Activated CD4-positive, alpha-beta T cell treated with anti-CD3 and anti-CD28 coated beads for 24 hours (primary cell): ENCODE measurements around the gene GPR141.

Experiments used
- DNase-seq, 2 donors: peaks; one replicate each; pipeline ENCODE4 v3.0.0-alpha.2; 2020; ENCODE audit warnings: low read depth in 2 of 2

GPR141 gene

DNA sequence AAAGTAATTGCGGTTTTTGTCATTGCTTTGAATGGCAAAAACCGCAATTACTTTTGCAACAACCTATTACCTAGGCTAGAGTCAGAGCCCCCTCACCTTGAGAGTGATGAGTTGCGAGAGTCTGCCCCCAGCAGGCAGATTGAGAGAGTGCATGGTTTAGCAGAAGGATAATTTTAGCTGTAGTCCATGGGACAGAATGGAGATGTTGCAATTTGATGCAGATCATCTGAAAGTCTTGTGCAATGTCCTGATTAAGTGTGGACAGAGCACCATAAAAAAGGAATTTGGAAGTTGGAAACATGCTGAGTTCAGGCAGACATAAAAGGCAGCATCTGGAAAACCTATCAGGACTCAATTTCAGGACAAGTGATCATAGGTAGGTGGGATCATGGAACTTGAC is 48.7 kb downstream of the GPR141 start:
- DNase-seq, result no peak

DNA sequence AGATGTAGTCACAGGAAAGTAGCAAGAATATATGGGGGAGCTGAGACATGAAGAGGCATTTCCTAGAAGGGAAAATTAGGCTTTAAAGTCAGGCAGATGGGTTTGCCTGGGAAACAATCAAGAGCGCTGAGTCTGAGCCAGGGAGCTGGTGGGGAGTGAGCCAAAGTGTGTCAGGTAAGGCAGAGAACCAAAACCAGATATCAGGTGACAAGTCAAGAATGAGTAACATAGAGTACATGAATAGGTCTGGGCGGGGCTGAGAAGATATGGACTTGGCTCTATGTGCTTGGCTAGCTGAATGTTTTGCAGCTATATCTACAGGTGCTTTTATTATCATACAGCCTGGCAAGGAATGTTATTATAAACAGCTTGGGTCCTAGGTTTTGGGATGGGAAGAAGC is 49.3 kb downstream of the GPR141 start:
- no peak for DNase-seq

DNA sequence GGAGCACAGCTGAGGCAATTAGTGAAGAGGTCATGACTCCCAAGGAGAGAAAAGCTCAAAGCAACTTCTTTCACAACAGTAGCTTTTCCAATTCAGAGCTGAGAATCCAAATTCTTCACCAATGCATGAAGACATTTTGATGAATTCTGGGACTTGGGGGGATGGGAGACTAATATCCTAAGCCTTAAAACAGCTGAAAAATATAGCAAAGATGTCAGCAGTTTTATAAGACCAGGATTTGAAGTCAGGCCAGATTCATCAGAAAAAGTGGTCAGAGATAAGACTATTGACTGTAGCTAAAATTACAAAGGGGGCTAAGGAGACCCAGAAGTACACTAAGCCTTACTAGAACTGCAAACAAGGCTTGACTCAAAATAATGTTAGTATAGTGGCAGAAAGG is 51.6 kb downstream of the GPR141 start:
- no peak for DNase-seq

DNA sequence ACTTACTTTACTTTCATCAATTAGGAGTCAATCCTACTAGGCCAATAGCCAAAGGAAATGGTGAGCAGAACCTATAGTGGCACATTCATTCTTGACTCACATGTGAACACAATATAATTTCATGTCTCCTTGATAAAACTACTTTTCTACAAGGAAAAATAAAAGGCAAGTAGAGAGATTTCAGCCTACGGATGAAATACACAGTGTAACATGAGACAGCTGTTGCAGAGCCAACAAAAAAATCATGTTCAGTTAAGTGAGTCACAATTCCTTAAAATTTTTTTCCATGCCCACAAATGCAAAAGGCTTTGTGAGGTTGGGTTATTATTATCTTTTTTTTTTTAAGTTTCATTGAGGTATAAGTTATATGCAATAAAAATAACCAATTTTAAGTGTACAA is 54.8 kb downstream of the GPR141 start:
- DNase-seq, result no peak

DNA sequence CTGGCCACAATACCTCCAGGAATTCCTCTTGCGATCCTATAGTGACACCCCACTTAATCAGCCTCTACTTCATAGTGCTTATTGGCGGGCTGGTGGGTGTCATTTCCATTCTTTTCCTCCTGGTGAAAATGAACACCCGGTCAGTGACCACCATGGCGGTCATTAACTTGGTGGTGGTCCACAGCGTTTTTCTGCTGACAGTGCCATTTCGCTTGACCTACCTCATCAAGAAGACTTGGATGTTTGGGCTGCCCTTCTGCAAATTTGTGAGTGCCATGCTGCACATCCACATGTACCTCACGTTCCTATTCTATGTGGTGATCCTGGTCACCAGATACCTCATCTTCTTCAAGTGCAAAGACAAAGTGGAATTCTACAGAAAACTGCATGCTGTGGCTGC is 56.8 kb downstream of the GPR141 start:
- DNase-seq, result no peak

DNA sequence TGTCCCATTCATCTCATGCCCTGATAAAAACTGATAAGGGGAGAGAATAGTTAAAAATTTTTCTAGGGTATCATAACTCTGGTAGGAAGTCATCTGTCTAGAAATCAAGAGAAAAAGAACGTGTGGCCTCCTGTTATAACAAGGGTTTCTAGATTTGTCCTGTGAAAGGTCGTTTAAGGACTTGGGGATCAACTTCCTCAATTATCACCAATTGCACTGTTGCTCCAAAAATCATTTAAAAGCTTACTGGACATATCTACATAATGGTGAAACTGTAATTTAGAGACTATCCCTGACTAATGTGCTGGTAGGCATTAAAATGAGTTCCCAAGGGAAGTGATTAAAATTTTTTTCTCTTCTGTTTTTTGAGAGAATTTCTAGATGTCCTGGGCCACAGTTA is 58.2 kb downstream of the GPR141 start:
- no peak for DNase-seq

DNA sequence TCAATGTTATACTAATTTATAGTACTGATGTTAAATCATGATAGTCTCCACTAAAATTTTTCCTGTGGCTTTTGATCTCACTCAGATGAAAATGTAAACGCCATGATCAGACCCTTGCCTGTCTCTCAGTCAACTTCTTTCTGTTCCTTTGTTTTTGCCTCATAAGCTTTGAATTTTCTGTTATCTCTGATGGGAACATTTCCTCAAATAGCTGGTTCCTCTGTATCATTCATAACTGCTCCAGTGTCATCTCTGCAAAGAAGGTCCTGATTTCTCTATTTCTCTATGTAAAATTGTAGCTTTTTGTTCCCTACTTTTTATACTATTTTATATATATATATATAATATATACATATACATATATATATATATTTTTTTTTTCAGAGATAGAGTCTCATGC is 67.5 kb downstream of the GPR141 start:
- DNase-seq, result no peak

DNA sequence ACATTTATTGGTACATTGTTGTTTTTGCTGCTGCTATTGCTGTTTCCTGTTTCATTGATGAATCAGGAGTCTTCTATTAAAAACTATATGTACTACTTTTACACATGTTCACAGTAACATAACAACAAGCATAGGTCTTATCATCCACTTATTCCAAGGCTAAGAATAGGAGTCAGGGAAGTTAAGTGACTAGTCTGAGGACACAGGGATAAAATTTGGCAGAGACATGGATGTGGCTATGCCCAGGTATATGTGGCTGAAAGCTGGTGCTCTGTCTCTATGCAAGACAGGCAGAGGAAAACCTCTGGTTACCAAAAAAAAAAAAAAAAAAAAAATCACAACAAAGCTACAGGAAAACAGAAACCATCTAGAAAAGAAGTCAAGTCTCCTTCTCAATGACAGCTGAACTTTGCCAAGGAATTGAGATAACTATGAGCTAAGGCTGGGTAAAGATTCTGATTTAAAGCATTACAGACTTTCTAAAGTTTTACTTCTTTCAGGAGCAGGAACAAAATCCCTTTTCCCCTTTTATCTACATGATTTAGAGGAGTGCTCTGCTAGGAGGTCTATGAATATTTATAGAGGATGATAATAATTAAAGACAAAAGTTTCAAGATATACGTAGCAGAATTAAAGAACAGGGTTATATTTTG is 70.0 kb downstream of the GPR141 start:
- no peak for DNase-seq

DNA sequence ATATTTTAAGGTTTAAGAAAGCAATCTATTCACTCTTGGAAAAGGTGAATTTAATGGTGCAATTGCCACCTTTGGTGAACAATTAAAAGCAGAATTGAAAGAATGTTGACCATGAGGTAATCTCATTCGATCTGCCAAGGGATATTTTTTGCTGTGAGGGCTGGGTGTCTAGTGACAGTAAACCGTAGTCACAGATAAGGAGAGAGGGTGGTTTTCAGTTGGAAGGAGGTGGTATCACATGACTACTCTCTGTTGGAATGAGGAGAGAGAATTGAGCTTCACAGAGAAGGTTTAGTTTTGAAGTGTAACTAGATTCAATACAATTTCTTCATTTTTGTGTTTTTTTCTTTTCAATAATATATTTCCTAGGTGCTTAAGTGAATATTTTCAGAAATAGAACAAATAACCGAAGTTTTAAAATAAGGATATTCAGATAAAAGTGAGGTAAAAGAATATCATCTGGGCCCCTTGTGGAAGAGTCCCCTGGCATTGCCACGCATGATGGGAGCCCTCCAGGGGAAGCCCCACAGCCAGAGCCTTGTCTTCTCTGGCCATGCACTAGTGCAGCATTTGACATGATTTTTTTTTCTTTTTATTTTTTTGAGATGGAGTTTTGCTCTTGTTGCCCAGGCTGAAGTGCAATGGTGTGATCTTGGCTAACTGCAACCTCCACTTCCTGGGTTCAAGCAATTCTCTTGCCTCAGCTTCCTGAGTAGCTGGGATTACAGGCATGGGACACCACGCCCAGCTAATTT is 73.4 kb downstream of the GPR141 start:
- DNase-seq, result no peak

DNA sequence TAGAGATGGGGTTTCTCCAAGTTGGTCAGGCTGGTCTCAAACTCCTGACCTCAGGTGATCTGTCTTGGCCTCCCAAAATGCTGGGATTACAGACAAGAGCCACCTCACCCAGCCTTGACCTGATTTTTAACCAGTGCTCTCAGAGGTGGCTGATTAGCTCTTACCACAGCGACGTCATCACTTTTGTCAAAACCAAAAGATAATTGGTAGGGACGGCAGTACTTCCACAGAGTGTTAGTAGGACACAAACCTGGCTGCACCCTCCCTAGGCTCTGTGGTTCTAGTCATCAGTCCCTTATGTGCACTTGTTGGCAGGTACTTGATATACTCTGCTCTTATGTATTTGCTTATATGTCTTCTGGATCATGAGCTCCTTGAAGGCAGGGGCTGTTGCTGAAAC is 74.0 kb downstream of the GPR141 start:
- no peak for DNase-seq

DNA sequence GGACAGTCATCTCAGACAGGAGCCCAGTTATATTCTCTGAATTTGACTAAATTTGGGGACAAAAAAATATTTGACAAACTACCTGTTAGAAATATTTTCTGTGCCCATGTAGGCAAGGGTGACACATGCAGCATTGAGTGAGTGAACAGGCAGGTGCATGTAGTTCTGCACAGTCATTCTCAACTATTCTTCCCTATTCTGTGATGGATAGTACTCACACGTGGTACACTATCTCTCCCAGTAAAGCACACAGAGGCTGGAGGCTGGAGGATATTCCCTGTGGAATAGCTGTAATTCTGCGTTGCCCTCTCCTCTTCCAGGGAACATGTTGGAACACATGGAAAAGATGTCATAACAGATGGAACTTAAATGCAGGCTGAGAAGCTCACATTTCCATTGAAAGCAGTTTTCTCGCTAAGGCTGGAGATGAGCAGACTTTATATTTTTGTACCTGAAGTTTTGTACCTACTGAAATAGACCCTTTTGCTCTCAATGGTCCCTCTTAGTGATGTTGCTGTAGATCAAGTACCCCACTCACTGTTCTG is 75.0 kb downstream of the GPR141 start:
- no peak for DNase-seq

DNA sequence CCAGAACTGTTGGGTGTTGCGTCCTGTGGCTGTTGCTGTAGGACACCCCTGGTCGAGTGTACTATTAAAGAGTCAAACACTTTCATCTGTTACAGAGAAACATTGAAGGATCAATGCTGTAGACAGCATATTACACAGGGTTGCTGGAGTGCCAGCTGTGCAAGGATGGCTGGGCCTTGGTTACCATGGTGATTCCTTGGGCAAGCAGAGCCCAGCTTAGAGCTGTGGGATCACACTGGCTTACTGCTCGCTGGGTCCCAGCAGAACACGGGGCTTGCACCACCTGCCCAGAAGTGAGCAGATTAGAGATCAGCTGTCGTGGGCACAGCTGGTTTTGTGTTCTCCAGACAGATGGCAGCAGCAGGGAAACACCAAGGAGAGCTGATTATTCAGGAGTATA is 76.0 kb downstream of the GPR141 start:
- no peak for DNase-seq

DNA sequence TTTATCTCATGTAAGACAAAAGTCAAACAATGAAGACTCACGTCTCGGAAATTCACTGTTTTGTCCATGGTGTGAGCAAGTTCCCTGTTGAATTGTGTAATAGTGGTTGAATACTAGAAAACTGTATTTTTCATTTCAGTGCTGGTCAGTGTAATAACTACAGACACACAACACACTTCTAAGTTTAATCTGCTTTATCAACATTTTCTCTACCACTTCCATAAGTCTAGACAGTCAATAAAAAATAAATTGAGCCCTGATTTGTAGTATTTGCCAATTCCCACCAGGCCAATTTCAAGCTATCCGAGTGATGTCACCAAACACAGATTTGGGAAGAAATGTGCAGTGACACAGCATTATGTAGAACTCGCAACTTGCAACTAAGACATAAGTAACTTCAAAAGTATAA is 81.9 kb downstream of the GPR141 start:
- no peak for DNase-seq

DNA sequence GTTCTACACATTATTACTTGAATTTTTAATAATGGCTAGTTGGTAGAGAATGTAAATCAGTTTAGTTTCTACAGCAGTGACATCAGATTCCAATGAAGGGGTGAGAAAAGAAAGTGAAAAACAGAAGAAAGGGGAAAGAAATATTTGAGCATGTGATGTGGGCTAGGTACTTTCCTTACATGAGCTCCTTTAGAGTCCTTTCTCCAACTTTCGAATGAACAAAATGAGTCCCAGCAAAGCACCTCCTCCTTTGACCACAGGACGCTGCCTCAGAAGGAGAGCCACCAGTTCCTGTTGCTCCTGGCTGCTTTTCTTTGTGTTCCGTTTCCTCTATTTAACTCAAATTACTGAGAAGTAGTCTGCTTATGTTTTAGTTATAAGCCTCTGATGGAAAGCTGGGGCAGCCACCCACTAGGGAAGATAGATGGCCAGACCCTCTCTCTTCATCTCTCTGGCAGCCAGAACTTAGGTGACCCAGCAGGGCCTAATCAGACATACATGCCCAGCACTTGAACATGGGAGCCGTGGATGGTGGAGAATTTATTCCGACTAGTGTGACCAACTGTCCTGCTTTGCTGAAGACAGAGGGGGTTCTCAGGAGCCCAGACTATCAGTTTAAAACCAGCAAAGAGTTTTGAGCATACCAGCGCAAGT is 82.4 kb downstream of the GPR141 start:
- DNase-seq, result no peak

DNA sequence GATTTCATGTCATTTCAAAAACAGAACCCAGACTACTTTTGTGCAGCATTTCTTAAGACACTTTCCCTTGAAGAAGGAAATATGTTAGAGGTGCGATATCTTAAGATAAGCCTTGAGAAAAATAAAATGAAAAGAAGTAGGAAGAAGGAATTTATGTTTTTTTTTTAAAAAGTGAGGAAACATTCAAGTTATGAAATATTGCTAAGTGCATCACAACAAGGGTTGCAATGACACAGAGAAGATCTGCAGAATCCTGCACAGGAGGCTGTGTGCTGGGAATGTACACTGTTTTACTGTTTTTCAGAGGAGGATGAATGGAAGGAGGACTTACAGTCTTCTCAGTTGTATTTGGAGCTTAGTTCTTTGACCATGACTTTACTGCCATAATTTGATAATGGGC is 85.0 kb downstream of the GPR141 start:
- DNase-seq, result no peak

DNA sequence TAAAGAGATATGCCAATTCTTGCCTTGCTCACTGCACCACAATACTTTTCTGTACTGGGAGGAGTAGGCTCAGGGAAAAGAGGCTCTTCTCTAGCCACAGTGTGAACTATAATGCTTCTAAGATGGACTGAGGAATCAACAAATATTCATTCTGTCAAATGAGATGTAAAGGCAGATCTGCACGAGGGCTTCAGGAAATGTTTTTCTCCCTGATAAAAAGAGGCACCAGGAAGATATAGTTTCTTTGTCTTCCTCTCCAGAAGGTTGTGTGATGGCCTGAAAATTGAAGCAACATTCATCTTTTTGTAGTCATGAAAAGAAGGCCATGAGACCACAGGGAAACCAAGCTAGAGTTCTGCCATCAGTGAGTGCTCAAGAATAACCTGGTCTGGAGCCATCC is 85.7 kb downstream of the GPR141 start:
- no peak for DNase-seq

DNA sequence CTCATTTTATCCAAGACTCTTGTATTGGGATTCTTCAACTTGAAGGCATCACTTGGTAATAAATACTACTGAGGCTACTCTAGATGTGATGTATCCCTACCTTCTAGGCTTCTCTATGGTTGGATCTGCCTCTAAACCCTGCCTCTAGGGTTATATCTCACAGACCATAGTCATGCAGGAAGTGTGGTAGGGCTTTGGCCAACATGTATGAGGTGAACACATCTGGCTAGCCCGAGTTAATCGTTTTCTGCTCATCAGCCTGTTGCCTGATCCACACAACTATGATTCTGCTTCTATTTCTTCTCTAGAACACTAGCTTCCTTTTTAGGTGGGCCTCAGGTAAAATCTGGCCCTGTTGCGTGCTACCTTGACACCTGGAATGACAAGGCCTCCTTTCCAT is 86.2 kb downstream of the GPR141 start:
- DNase-seq, result no peak

DNA sequence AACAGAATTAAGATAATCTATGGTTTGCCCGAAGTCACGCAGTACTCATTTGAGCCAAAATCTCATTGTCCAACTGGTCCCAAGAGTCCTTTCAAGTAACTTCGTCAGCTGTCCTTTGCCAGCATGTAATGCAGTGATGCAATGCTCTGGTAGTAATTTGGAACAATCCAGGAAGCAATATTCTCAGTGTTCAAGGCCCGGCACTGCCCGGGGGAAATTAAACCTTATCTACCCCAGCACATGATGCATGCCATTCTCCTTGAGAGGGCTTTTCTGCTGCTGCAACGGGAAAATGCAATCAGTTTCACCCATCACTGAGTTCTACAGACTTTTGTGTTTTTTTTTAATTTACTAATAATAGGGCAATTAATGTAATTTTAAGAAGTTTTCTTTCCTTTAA is 87.3 kb downstream of the GPR141 start:
- no peak for DNase-seq

DNA sequence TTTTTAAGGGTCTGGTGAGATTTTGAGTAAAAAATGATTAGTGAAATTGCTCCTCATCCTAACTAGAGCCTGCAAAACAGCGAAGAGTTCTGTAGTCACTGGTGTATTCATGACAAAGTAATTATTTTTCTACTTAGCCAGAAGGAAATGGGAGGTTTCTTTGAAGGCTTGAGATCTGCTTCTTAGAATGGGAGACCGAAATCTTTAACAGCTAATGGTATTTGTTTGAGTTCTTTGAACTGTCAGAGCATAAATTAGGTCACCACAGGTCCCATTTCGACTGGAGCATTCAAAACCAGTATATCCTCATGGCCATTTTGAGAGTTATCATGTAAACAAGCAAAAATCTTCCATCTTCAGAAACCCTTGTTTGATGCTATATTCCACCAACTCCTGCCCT is 87.8 kb downstream of the GPR141 start:
- no peak for DNase-seq

DNA sequence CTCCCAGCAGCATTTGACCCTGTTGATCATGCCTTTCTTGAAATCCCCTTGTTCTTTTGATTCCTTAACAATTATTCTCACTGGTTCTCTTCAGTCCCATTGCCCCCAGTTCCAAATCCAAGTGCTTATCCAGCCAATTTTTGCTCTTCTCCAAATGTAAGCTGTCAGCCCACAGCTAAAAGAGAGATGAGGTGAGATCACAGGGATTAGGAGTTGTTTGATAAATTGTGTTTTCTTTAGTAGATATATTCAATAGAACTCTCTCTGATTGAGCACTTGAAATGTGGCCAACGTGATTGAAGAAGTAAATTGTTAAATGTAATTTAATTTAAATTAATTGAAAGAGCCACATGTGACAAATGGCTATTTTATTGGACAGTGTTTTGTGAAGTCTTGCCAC is 88.2 kb downstream of the GPR141 start:
- no peak for DNase-seq

DNA sequence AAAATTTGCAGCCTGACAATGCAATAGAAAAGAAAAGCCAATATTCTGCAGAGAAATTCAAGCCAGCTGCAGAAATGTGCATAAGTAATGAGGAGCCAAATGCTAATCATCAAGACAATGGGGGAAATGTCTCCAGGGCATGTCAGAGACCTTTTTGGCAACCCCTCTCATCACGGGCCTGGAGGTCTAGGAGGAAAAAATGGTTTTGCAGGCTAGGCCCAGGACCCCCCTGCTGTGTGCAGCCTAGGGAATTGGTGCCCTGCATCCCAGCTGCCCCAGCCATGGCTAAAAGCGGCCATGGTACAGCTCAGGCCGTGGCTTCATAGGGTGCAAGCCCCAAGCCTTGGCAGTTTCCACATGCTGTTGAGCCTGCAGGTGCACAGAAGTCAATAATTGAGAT is 92.4 kb downstream of the GPR141 start:
- no peak for DNase-seq

DNA sequence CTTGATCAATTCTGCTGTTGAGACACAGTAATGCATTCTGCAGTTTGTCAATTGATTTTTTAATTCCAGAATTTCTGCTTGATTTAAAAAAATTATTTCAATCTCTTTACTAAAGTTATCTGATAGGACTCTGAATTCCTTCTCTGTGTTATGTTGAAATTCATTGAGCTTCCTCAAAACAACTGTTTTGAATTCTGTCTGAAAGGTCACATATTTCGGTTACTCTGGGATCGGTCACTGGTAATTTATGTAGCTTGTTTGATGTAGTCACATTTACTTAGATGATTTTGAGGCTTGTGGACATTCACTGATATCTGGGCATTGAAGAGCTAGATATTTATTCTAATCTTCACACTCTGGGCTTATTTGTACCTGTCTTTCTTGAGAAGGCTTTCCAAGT is 97.6 kb downstream of the GPR141 start:
- DNase-seq, result no peak

DNA sequence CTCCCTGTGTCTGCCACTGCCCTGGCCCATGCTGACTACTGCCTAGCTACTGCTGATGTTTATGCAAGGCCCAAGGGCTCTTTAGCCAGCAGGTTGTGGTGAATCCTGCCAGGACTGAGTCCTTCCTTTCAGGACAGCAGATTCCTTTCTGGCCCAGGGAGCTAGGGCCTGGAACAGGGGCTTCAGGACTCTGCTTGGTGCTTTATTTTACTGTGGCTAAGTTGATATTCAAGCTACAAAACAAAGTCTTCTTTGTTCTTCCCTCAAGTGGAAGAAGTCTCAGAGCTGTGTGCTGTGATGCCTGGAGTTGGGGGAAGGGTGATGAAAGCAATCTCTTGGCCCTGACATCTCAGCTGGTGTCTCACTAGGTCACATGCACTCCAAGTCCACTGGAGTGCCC is 98.6 kb downstream of the GPR141 start:
- DNase-seq, result no peak
